Activated CD4-positive, alpha-beta memory T cell treated with anti-CD3 and anti-CD28 coated beads, Interleukin-2, amount 10 ng/mL, durations not matched to agents 7 days and 5 days (primary cell): Measurements from ENCODE around the gene IER5L. TPM values are rescaled to one million over a fixed set of nuclear protein-coding genes. Genes with fewer than 3 reads are reported as not detected.
"Not testable (repeated sequence)": the region's sequence is repeated elsewhere in the genome, so short reads cannot be mapped to it uniquely, and the experiment has no call there.

ENCODE experiments used
- CTCF ChIA-PET: fragments of 350-600 bp; sonication (Branson Sonifier 250); formaldehyde crosslinking; loops from one replicate; lab custom pipeline; 2021; ENCODE audit warnings: antibody characterized with exemption, inconsistent platforms; lab: Charles Lee
- POLR2A ChIA-PET: fragments of 350-600 bp; sonication (Branson Sonifier 250); formaldehyde crosslinking; loops from one replicate; lab custom pipeline; 2021; ENCODE audit warnings: antibody characterized with exemption; lab: Charles Lee
- DNase-seq: peaks from one replicate; pipeline ENCODE4 v3.0.0-alpha.2; 2020
- H3K27ac Mint-ChIP-seq: one replicate; pipeline ENCODE4 v1.8.0; 2021; ENCODE audit warnings: mild to moderate bottlenecking, mixed read lengths
- H3K27me3 Mint-ChIP-seq: one replicate; pipeline ENCODE4 v1.8.0; 2021; ENCODE audit warnings: mixed read lengths
- H3K36me3 Mint-ChIP-seq: one replicate; pipeline ENCODE4 v1.8.0; 2021; ENCODE audit warnings: low read depth, mixed read lengths
- H3K4me1 Mint-ChIP-seq: one replicate; pipeline ENCODE4 v1.8.0; 2021; ENCODE audit warnings: mixed read lengths
- H3K4me3 Mint-ChIP-seq: one replicate; pipeline ENCODE4 v1.8.0; 2021; ENCODE audit warnings: mild to moderate bottlenecking, mixed read lengths
- H3K9me3 Mint-ChIP-seq: one replicate; pipeline ENCODE4 v1.8.0; 2021; ENCODE audit warnings: mixed read lengths
- total RNA-seq, 2 experiments: library from RNA; stranded (reverse); gene quantifications; one replicate each; pipeline ENCODE4 v1.2.3, GENCODE V29; 2021

IER5L gene
- total RNA-seq, 2 experiments from 2014 or later: 2.4 to 3.0 TPM

DNA sequence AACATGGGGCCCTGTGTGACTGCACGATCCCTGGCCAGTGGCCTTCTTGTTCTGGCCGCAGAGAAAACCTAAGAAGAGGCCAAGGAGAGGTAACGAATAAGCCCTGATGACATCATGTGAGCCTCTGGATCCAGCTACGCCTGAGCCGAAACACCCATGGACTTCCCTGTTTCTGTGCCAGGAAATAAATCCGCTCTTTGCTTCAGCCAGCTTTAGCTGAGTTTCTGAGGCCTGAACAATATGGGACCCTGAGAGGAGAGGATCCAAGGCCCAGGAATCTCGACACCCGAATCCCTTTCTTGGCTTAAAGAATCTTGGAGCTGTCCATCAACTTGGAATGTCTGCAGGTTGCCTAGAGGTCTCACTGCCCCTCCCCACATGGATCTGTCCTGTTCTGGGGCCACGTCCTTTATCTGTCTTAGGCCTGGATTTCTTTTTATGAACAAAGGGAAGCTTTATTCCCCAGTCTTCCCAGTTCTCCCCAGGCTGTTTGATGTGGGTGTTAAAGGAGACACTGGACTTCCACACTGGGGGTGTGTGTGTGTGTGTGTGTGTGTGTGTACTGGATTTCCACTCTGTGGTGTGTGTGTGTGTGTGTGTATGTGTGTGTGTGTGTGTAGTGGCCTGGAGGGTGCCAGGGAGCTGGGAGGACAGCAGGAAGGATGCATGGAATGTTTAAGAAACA, 13.7 kb downstream of the IER5L start:
- Mint-ChIP-seq H3K27ac (no peak overlapping the region), H3K4me3 (no peak overlapping the region), H3K9me3 (no peaks in the 10 kb centered on the region), H3K27me3 (no peaks in the 10 kb centered on the region), H3K4me1 (peaks cover 20% of the 10 kb centered on the region), H3K36me3 (no peaks in the 10 kb centered on the region)
- ChIA-PET POLR2A (no interaction called here), CTCF (interaction anchor here (0.8 to 1.4 kb wide), 3 partner anchors 10 to 33 kb away, joined by 3 to 4 read pairs (median 4); no protein-coding TSS in a partner anchor)
- DNase-seq: no peak

GRCh38 chr9:129163753-129164152, 14.3 kb downstream of the IER5L start:
- ChIA-PET POLR2A (no interaction called here), CTCF (interaction anchor here (0.8 to 1.4 kb wide), 2 partner anchors 10 to 32 kb away, joined by 4 read pairs; no protein-coding TSS in a partner anchor)
- DNase-seq: no peak
- Mint-ChIP-seq H3K9me3 (no peaks in the 10 kb centered on the region), H3K27me3 (no peaks in the 10 kb centered on the region), H3K27ac (no peak overlapping the region), H3K36me3 (no peaks in the 10 kb centered on the region), H3K4me1 (peaks cover 19% of the 10 kb centered on the region), H3K4me3 (no peak overlapping the region)

GRCh38 chr9:129163198-129163670, 14.8 kb downstream of the IER5L start:
- peaks cover 18% of the 10 kb centered on the region for H3K4me1 Mint-ChIP-seq
- CTCF ChIA-PET, POLR2A ChIA-PET: not testable (repeated sequence)

GRCh38 chr9:129162497-129163197, 15.4 kb downstream of the IER5L start:
- ChIA-PET POLR2A (no interaction called here), CTCF (no interaction called here)
- DNase-seq: no peak
- no peaks in the 10 kb centered on the region for H3K36me3 Mint-ChIP-seq
- H3K4me1 Mint-ChIP-seq: peaks cover 12% of the 10 kb centered on the region
- H3K27ac Mint-ChIP-seq: no peak overlapping the region
- no peaks in the 10 kb centered on the region for H3K9me3 Mint-ChIP-seq
- no peaks in the 10 kb centered on the region for H3K27me3 Mint-ChIP-seq
- no peak overlapping the region for H3K4me3 Mint-ChIP-seq

More at GRCh38 chr9:129163198-129163670, 14.8 kb downstream of the IER5L start:
- DNase-seq, H3K9me3 Mint-ChIP-seq, H3K4me3 Mint-ChIP-seq, H3K27ac Mint-ChIP-seq, H3K36me3 Mint-ChIP-seq, H3K27me3 Mint-ChIP-seq: not testable (repeated sequence)

DNA sequence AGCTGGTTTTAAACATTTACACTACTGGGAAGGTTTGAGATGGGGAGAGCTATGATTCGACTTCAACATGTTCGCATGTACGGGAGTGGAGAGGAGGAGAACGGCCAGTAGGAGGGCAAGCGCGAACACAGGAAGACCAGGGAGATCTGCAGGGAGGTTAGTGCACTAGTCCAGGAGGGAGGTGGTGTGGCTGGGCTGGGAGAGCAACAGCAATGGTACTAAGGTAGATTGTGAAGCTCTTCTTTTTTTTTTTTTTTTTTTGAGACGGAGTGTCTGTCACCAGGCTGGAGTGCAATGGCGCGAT, 16.6 kb downstream of the IER5L start:
- peaks cover 2% of the 10 kb centered on the region for H3K4me1 Mint-ChIP-seq
- no peak for DNase-seq
- no peak overlapping the region for H3K4me3 Mint-ChIP-seq
- no peaks in the 10 kb centered on the region for H3K36me3 Mint-ChIP-seq
- CTCF ChIA-PET: no interaction called here
- H3K27ac Mint-ChIP-seq: no peak overlapping the region
- no peaks in the 10 kb centered on the region for H3K9me3 Mint-ChIP-seq
- POLR2A ChIA-PET: interaction anchor here (1.0 kb wide), 1 partner anchor 421 kb away, joined by 3 read pairs; no protein-coding TSS in a partner anchor
- H3K27me3 Mint-ChIP-seq: no peaks in the 10 kb centered on the region

- no peak for DNase-seq
- no peak overlapping the region for H3K4me3 Mint-ChIP-seq
- no peak overlapping the region for H3K27ac Mint-ChIP-seq
- ChIA-PET POLR2A (interaction anchor here (1.0 kb wide), 1 partner anchor 421 kb away, joined by 3 read pairs; no protein-coding TSS in a partner anchor), CTCF (interaction anchor here (0.7 to 1.9 kb wide), 2 partner anchors 10 to 18 kb away, joined by 3 to 7 read pairs; no protein-coding TSS in a partner anchor)
- H3K9me3 Mint-ChIP-seq: no peaks in the 10 kb centered on the region
- H3K4me1 Mint-ChIP-seq: no peaks in the 10 kb centered on the region
- H3K36me3 Mint-ChIP-seq: no peaks in the 10 kb centered on the region
- H3K27me3 Mint-ChIP-seq: no peaks in the 10 kb centered on the region
Measured at GRCh38 chr9:129160712-129161533, 17.1 kb downstream of the IER5L start.

DNA sequence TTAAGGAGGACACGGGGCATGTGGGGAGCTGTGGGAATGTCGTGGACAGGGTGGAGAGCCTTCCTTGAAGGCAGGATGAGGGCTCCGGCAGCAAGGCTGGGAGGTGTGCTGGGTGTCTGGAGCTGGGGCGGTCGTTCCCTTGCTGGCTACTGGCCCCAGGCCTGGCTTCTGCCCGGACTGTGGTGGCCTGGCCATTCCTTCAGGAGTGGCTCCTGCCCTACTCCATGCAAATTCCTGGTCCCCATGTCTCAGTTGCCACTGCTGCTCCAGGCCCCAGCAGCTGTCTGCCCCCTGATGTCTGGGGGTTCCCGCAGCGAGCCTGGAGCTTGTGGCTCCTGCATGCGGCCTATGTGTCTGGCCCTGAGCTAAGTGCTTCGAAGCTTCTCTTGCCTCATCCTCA, 21.9 kb downstream of the IER5L start:
- Mint-ChIP-seq H3K27ac (no peak overlapping the region), H3K27me3 (no peaks in the 10 kb centered on the region), H3K9me3 (no peaks in the 10 kb centered on the region), H3K4me3 (no peak overlapping the region), H3K36me3 (peaks cover 11% of the 10 kb centered on the region), H3K4me1 (no peaks in the 10 kb centered on the region)
- CTCF ChIA-PET: interaction anchor here (1.2 to 1.6 kb wide), 3 partner anchors 13 to 16 kb away, joined by 3 to 7 read pairs (median 4); no protein-coding TSS in a partner anchor
- POLR2A ChIA-PET: no interaction called here
- DNase-seq: no peak

DNA sequence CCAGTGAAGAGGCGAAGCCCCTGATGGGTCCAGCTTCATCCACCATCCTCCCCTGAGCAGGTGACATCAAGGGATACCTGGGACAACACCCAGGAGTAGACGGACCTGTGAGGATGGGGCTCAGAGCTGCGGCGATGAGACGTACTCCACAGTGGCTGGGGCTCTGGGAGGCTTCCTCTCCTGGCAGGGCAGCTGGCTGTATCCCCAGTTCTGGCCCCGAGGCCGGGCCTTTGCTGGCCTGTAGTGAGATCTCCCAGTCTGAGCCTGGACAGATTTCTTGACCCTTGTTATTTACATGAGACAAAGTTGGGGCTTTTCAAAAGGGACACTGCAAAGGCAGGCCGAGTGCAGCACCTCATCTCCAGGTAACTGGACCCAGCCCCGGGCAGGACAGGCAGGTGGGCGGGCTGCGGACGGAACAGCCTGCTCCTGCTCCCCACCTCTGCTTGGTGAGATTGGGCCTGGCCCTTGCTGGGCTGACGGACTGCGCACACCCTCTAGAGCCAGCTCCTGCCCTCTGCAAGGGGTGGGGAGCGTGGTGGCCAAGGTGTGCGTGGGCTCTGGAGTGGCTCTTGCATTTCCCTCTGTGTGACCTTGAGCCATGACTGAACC, 23.1 kb downstream of the IER5L start:
- DNase-seq: no peak
- POLR2A ChIA-PET: no interaction called here
- H3K4me1 Mint-ChIP-seq: peaks cover under 1% of the 10 kb centered on the region
- H3K27me3 Mint-ChIP-seq: no peaks in the 10 kb centered on the region
- H3K4me3 Mint-ChIP-seq: no peak overlapping the region
- peaks cover 11% of the 10 kb centered on the region for H3K36me3 Mint-ChIP-seq
- CTCF ChIA-PET: no interaction called here
- H3K9me3 Mint-ChIP-seq: no peaks in the 10 kb centered on the region
- H3K27ac Mint-ChIP-seq: no peak overlapping the region

- Mint-ChIP-seq H3K4me1 (peaks cover 10% of the 10 kb centered on the region), H3K27me3 (no peaks in the 10 kb centered on the region), H3K9me3 (no peaks in the 10 kb centered on the region), H3K4me3 (no peak overlapping the region), H3K36me3 (peaks cover 17% of the 10 kb centered on the region), H3K27ac (no peak overlapping the region)
- CTCF ChIA-PET: interaction anchor here (0.7 to 2.2 kb wide), 2 partner anchors 8 to 20 kb away, joined by 4 to 9 read pairs; no protein-coding TSS in a partner anchor
- no peak for DNase-seq
- POLR2A ChIA-PET: no interaction called here
Measured at GRCh38 chr9:129151469-129151868, 26.6 kb downstream of the IER5L start.

DNA sequence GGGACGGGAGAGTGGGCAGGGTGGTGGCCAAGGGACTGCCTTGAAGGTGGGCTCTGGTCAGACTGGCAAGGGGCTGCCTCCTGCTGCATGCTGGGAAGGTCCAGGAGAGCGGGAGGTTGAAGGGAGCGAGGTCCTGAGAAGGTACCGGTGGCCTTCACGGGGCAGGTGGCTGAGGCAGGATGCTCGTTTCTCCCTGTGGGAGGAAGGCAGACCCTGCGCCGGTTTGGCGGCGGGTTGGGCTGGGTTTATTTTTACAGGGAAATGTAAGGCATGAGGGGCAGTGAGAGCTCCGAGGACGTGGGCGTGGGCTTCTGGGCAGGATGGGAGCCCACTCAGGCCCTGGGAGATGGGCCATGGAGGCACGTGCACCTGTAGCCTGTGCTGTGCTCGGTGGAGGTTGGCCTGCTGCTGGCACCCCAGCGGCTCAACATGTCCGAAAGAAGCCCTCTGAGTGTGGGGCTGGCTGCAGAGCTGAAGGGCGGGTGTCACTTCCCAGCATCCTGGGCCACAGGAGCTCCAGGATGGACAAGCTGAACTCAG, 27.3 kb downstream of the IER5L start:
- Mint-ChIP-seq H3K36me3 (peaks cover 17% of the 10 kb centered on the region), H3K4me1 (peaks cover 10% of the 10 kb centered on the region), H3K4me3 (no peak overlapping the region), H3K9me3 (no peaks in the 10 kb centered on the region), H3K27ac (no peak overlapping the region), H3K27me3 (no peaks in the 10 kb centered on the region)
- CTCF ChIA-PET: interaction anchor here (0.7 to 2.2 kb wide), 2 partner anchors 8 to 19 kb away, joined by 4 to 9 read pairs; no protein-coding TSS in a partner anchor
- POLR2A ChIA-PET: no interaction called here
- no peak for DNase-seq

GRCh38 chr9:129150122-129150521, 27.9 kb downstream of the IER5L start:
- Mint-ChIP-seq H3K36me3 (peaks cover 15% of the 10 kb centered on the region), H3K4me1 (peaks cover 10% of the 10 kb centered on the region), H3K27me3 (no peaks in the 10 kb centered on the region), H3K9me3 (no peaks in the 10 kb centered on the region), H3K27ac (no peak overlapping the region), H3K4me3 (no peak overlapping the region)
- ChIA-PET POLR2A (no interaction called here), CTCF (interaction anchor here (1.8 to 2.8 kb wide), 2 partner anchors 10 to 18 kb away, joined by 8 to 11 read pairs; no protein-coding TSS in a partner anchor)
- DNase-seq: no peak

DNA sequence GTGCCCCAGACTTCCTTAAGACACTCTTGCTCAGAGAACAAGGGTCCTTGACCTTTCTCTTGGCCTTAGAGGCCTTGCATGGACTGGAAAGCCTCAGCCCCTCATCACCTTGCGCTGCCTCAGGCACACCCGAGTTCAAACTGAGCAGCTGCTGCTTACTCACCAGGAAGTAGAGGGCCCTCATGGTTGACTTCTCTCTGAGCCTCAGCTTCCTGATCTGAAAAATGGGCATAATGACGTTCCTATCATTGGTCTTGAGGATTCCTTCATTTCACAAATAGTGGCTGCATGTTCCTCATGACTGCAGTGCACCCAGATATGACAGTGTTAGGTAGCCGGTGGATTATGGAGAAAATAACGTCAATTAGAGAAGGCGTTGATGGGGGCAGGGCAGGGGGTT, 28.6 kb downstream of the IER5L start:
- no peak for DNase-seq
- Mint-ChIP-seq H3K36me3 (peaks cover 15% of the 10 kb centered on the region), H3K9me3 (no peaks in the 10 kb centered on the region), H3K27ac (peak overlapping the region; percentile 51), H3K4me1 (peaks cover 10% of the 10 kb centered on the region), H3K27me3 (no peaks in the 10 kb centered on the region), H3K4me3 (no peak overlapping the region)
- ChIA-PET CTCF (interaction anchor here (1.8 to 2.8 kb wide), 2 partner anchors 9 to 18 kb away, joined by 8 to 11 read pairs; no protein-coding TSS in a partner anchor), POLR2A (interaction anchor here (1.0 kb wide), 1 partner anchor 9 kb away, joined by 4 read pairs; no protein-coding TSS in a partner anchor)
